Measurements from ENCODE around the gene CPXM2.

GRCh38 chr10:123759041-123759440 is 132.6 kb downstream of the CPXM2 start:
- no peak for TF ChIP-seq EZH2phosphoT487 (IDR thresholded peaks at IDR 0.05; ENCODE audit: insufficient read depth, low read depth)
- TF ChIP-seq EZH2 (IDR thresholded peaks at IDR 0.05; ENCODE audit: insufficient read depth, poor library complexity, severe bottlenecking): no peak
